ENCODE data around the gene SEC16A. TPM values are rescaled to one million over a fixed set of nuclear protein-coding genes. Genes with fewer than 3 reads are reported as not detected.
"Not testable (repeated sequence)": the region's sequence is repeated elsewhere in the genome, so short reads cannot be mapped to it uniquely, and the experiment has no call there.

The SEC16A gene
- total RNA-seq, 1 experiment from 2014 or later, result 22.7 TPM

DNA sequence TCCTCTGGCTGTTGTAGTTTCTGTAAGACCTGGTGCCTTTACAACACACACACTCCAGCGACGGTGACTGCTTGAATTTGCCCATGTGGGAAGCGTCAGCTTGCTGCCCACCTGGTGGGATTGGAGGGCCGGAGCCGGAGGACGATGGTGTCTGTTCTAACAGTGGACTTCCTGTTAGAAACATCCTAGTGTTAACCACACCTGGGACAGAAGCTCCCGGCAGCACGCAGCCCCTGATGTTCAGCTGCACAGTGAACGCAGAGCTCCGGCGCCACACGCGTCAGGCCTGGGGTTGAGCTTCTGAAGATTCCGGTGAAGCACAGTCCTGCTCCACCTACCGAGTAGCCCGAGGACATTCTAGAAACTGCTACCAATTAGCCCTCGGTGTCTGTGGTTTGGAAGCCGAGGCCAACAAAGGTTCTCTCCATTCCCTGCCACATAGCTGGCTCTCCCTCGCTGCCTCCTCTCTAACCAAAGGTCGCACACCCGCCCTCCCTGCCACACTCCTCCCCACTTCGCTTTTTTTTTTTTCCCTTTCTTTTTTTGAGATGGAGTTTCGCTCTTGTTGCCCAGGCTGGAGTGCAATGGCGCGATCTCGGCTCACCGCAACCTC lies 58.0 kb downstream of the SEC16A start:
- no peak for DNase-seq (ENCODE audit: low read depth)

DNA sequence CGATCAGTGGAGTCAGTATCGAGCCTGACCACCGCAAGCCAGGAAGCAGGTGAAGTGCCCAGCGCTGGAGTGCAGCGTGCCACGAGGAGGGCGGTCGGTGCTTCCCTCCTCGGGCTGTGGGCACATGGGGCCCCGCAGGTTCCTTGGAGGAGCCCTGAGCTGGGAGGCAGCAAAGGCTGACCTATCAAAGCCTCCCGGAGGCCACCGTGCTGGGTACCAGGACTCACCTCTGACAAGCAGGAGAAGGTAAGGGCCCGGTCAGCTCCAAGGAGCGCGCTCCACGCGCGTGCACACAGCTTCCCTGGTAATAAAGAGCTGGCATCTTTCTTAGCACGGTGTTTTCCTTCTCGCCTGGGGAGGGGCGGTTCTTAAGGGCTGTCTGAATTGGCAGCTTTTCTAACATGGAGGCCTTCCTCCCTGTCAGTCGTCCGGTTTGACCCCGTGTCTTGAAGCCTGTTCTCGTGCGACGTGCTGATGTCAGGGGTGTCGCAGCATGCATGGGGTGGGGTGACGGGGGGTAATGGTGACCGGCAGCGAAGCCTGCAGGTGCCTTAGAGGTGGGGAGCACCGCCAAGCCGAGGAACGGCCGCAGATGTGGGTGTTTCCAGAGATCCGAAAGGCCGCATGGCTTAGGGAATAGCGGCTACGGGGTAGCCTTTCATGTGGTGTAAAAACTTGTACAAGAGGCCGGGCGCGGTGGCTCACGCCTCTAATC lies 59.3 kb downstream of the SEC16A start:
- DNase-seq (ENCODE audit: low read depth), result no peak

DNA sequence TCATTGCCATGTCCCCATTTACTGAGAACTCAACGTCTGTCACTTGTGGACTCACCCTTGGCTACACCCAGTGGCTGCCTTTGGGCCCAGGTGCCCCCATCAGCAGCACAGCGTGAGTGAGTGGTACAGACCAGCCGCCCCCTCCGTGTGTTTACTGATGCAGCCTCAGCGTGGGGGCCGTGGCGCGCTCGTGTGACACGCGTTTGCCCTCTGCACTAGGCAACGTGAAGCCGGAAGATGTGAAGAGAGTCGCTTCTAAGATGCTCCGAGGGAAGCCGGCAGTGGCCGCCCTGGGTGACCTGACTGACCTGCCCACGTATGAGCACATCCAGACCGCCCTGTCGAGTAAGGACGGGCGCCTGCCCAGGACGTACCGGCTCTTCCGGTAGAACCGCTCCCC lies 60.0 kb downstream of the SEC16A start:
- DNase-seq (ENCODE audit: low read depth), result no peak

DNA sequence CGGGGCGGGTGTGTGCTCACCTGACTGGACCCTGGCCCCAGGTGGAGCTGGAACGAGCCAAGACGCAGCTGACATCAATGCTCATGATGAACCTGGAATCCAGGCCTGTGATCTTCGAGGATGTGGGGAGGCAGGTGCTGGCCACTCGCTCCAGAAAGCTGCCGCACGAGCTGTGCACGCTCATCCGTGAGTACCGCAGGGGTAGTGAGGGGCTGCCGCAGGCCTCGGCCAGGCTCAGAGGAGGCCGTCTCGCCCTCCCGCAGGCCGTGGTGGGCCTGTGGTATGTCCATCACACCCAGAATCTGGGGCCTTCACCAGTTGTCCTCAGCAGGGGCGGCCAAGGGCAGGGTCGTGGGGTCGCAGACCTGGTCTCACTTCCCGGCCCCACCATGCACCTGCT lies 61.0 kb downstream of the SEC16A start:
- DNase-seq (ENCODE audit: low read depth), result no peak

DNA sequence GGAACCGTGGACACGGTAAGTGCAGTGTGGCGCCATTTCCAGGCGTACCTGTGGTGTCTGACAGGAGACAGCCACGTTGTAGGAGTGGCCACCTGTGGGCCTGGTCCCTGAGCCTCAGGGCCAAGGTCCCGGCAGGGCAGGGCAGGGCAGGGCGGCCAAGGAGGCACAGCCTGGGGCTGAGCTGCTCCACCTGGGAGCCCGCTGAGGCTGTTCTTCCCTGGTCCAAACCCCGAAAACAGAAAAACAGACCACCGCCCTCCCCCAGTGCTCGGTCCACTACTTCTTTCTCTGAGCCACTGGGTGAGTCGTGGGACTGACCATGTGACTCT lies 63.8 kb downstream of the SEC16A start:
- no peak for DNase-seq (ENCODE audit: low read depth)

DNA sequence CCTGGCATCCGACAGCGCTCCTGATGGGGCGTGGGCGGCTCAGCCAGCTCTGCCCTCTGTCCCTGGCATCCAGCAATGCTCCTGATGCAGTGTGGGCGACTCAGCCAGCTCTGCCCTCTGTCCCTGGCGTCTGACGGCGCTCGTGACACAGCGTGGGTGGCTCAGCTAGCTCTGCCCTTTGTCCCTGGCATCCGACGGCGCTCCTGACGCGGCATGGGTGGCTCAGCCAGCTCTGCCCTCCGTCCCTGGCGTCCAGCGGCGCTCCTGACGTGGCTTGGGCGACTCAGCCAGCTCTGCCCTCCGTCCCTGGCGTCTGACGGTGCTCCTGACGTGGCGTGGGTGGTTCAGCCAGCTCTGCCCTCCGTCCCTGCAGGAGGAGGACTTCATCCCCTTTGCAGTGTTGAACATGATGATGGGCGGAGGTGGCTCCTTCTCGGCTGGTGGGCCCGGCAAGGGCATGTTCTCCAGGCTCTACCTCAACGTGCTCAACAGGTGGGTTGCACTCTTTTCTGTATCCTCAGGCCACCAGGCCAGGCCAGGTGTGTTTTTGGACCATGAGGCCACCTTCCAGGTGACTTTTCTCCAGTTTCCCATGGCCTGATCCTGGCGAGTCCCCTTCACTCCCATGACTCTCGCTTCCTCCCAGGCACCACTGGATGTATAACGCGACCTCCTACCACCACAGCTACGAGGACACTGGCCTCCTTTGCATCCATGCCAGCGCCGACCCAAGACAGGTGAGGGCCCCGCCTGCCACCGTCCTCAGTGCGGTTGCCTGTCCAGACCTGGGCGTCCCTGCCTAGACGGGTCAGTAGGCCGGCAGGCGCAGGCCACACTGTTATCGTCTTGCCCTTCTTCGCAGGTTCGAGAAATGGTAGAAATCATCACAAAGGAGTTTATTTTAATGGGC lies 64.4 kb downstream of the SEC16A start:
- no peak for DNase-seq (ENCODE audit: low read depth)

DNA sequence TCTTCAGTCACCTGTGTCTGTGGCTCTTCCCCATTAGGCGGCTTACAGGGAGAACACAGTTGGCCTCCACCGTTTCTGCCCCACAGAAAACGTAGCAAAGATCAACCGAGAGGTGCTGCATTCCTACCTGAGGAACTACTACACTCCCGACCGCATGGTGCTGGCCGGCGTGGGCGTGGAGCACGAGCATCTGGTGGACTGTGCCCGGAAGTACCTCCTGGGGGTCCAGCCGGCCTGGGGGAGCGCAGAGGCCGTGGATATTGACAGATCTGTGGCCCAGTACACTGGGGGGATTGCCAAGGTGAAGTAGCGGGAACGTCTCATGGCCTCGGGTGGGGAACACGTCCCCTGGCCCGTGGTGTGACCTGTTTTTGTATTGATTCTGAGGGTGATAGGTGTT lies 65.9 kb downstream of the SEC16A start:
- DNase-seq (ENCODE audit: low read depth), result no peak

DNA sequence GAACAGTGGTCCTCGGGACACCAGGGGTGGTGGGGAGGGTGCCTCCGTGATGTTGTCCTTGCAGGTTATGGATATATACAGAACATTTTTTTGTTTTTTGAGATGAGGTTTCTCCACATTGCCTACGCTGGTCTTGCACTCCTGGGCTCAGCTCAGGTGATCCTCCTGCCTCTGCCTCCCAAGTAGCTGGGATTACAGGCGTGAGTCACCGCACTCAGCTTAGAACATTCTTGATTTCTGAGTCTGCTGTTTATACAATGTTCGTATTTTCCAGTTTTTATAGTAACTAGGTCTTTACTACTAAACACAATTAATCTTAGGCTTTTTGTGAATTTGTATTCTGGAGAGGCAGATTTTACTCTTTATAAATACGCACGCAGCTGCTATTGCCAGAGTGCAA lies 66.4 kb downstream of the SEC16A start:
- DNase-seq (ENCODE audit: low read depth), result no peak

DNA sequence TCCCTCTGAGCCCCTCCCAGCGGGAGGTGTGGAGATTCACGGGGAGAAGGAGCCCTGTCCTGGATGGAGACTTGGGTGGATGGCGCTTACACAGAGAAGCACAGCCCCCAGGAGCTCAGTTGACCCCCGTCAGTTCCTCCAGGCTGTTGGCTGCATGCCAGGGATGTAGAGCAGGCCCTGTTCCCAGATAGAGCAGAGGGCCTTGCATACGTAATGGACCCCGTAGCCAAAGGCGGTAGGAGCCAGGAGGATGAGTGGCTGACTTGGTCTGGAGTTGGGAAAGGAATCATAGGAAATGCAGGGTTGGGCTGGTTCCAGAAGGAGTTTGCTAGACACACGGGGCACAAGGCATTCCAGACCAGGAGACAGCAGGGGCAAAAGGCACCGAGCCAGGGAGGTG lies 69.9 kb downstream of the SEC16A start:
- DNase-seq (ENCODE audit: low read depth), result no peak

DNA sequence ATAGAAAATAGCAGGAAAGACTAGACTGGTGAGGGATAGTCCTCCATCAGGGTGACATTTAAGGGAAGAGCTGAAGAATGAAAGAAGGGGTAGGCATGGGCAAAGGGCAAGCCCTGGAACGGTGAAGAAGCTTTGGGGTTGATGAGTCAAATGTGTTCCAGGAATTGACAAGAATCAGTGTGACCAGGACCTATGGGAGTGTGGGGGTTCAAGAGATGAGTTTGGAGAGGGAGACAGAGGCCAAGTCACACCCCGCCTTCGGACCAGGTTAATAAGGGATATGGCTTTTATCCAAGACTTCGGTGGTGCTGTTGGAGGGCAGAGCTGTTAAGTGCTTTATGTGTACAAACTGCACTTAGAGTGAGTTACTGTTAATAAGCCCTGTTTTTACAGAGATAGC lies 71.5 kb downstream of the SEC16A start:
- no peak for DNase-seq (ENCODE audit: low read depth)

DNA sequence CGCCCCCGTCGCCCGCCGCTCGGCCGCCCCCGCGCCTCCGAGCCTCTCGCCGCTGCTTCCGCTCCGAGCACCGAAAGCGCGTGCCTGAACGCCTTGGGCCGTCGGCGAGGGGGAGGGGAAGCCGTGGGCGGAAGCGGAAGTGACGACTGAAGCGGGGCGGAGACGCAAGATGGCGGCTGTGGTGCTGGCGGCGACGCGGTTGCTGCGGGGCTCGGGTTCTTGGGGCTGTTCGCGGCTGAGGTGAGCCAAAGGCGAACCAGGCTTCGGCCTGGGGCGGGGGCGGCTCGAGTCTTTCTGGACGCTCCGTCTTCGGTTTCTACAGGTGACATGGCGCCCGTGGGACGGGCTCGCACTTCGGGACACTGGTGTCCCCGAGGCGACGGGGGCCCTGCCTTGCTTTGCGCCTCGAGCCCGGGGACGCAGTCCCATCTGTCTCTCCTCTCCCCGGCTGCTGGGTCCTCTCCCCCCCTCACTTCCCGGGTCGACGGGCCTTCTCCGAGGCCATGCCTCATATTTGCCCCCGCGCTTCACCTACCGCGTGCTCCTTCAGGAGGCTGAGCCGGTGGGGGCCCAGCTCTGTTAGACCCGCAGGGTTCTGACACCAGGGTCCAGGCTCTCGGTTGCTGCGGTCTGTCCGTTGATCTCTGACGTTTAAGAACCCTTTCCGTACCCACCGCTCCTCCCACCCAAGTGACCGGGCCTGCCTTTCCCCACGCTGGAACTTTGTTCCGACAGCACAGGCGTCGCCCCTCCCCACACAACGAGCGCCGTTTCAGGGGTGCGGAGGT lies 72.1 kb downstream of the SEC16A start, which contains the start of the genes ENTR1 and PMPCA:
ENTR1 (minus strand) TSS at position 115 of the 788 bp plus-strand sequence. CDS start 217 bp downstream, outside the sequence.
PMPCA (plus strand) TSS at position 159 of the 788 bp plus-strand sequence; CDS start at position 170, 11 bp downstream.
- DNase-seq (ENCODE audit: low read depth), result peak; percentile 75

DNA sequence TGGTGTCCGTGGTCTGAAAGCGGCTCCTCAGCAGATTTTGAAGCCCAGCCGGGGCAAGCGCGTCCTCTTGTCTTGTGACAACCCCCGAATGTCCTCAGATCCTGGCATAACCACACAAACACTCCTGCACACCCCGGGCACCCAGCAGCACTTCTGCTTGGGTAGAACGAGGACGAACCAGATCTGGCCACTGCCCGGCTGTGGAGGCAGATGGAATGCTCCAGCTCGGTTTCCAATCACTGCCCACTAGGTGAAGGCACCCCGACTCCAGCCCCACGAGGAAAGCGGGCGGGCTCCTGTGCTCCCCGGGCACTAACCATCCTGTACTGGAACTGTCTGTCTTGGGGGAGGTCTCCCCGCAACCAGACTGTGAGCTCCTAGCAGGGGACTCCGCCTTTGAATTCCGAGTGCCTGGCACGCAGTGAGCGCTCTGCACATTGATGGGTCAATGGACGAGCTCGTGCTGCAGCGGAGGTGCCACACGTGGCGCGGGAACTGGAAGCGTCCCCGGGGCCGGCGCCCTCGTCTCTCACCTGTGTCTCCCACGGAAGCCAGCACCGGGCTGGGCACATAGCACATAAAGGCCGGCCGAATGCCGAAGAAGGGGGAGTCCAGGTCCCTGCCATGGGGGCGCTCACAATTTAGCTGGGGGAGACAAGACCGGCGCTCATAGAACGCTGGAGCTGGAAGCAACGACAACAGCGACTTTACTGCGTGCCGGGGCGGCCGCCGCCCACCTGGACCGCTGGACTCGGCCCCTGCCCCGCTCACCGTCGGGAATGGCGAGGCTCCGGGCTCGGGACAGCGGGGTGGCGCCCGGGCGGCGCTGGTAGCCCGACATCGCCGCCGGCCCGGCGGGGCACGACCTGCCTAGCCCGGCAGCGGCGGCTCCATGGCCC lies 73.0 kb downstream of the SEC16A start:
- DNase-seq (ENCODE audit: low read depth), result no peak

DNA sequence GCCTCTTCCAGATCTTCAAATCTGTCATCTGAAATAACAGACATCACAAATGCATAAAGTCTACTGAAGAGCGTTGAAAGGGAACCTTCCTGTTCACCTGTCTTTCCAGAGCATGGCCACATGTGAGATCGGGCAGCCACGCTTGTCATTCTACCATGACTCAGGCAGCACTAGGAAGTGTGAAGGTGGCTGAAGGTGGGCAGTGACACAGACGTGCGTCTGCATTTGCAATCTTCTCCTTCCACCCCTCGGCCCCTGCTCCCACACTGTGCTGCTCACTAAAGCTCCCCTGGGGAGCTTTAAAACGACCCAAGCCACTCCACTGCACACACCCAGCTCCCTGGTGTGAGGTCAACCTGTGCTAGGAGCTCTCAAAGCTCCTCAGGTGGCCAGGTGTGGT lies 74.9 kb downstream of the SEC16A start:
- DNase-seq (ENCODE audit: low read depth), result no peak

DNA sequence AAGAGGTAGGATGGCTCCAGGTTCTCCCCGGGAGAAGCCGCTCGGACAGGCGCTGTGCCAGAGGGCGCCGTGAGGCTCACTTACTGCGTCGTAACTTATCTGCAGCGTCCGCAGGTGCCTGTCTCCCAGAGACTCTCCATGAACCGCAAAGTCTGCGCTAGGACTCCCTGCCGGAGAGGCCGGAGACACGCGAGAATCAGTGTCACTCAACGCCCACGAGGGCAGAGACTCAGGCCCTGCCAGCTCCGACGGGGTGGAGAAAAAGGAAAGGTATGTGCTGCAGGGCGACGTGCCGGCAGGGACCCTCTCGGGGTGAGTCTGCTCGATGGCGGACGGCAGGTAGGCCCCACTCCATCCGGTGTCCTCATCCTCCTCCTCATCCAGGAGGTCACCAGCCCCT lies 75.8 kb downstream of the SEC16A start:
- DNase-seq (ENCODE audit: low read depth), result not testable (repeated sequence)

DNA sequence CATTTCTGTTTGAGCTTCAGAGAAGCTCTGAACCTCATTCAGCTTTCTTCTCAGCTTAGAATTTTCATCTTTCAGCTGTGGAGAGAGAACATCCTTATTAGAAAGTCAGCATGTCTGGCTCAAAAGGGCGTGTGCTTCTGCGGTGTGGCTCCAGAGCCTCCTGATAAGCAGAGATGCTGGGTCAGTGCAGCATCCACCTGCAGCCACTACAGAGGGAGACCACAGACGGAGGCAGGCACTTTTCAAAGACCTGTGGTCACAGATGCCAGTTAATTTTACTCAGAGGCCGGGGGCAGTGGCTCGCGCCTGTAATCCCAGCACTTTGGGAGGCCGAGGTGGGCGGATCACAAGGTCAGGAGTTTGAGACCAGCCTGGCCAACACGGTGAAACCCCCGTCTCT lies 76.9 kb downstream of the SEC16A start:
- DNase-seq (ENCODE audit: low read depth), result not testable (repeated sequence)

DNA sequence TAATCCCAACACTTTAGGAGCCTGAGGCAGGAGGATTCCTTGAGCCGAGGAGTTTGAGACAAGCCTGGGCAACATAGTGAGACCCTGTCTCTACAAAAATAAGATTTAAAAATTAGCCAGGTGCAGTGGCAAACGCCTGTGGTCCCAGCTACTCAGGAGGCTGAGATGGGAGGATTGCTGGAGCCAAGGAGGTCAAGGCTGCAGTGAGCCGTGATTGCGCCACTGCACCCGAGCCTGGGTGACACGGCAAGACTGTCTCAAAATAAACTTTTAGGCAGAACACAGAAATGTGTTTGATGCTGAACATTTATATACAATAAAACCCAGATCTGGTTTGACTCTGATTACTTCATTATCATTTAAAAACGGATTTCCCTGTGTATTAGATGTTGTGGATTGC lies 77.4 kb downstream of the SEC16A start:
- no peak for DNase-seq (ENCODE audit: low read depth)

DNA sequence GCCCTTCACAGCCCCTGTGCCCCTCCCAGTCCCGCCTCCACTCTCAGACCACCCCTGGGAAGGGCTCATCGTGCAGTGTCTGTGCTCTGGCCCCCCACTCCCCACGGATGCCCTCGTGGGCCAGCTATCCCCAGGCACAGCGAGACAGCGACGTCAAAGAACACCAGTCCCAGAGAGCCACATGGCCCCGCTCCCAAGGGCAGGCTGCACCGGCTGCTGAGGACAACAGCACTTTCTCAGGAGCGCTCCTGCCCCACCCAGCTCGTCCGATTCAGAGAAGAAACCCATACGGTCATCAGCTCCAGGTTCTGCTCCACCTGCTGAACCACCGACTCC lies 78.1 kb downstream of the SEC16A start:
- DNase-seq (ENCODE audit: low read depth), result no peak

DNA sequence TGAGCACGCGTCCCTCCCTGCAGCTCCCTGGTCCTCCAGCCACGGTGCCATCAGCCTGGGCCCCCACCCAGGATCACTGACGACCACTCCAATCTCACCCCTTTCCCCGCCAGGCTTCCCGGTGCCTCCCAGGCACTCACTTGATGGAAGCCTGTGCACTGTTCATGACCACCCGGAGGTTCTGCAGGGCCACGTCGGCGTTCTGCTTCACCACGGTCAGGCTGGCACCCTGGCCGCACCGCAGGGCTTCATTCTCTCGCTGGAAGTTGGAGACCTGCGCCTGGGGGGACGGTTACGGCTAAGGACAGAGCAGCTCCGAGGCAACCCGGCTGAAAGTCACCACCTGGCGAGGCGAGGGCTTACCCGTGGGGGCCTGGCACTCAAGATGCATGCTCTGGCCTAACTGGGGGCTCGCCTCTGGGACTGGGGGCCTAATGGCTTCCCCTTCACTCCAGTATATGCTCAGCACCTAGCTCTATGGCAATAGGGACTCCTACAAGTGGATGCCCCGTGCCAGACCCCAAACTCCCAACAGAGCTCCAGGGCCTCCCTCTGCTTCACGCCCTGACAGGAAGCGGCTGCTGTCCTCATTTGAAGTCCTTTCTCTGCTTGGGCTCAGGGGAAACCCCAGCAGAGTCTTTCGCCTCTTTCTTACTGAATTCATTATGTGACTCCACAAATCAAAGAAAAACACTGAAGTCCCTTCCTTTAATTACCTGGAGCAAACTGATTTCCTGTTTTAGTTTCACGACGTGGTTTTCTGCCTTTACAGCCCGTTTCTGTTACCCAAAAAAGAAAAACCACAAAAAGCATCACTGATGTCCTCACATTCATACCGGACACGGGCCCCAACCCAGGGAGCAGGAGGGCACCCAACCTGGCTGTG lies 78.7 kb downstream of the SEC16A start:
- DNase-seq (ENCODE audit: low read depth), result no peak

DNA sequence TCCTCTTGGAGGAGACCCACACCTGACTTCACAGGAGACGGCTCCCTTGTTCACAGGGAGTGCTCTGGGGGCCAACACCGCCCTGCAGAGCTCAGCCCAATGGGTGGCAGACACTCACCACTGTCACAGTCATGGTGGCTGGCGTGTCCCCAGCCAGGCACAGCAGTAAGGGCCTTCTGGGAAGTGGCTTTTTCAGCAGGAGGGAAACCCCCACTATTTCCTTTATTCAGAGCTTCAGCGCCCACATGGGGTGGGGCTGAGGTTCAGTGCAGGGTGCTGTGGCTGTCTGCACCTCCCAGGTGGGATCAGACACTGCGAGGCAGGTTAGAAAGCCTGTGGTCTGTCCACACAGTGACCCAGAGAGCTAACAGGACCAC lies 79.3 kb downstream of the SEC16A start:
- no peak for DNase-seq (ENCODE audit: low read depth)
